ENCODE measurements around the gene EDC3. TPM values are rescaled to one million over a fixed set of nuclear protein-coding genes. Genes with fewer than 3 reads are reported as not detected.

The EDC3 gene
- total RNA-seq, 1 donor from 2014 or later, result 17.2 TPM

- peaks cover 97% of the 10 kb centered on the region for H3K36me3 ChIP-seq
- H3K27ac ChIP-seq (replicated peaks), result peak overlapping the region; percentile 3
- H3K27me3 ChIP-seq (ENCODE audit: low read depth), result no peaks in the 10 kb centered on the region
- no peak for TF ChIP-seq CTCF (IDR thresholded peaks at IDR 0.05; ENCODE audit: borderline replicate concordance)
- H3K4me3 ChIP-seq, result no peak overlapping the region
- no peaks in the 10 kb centered on the region for H3K9me3 ChIP-seq (replicated peaks)
- peaks cover 16% of the 10 kb centered on the region for H3K4me1 ChIP-seq
- intact Hi-C loops (cut with micrococcal nuclease), result no loop called here
- no peak for DNase-seq
These were observed 68.1 kb downstream of the EDC3 start for GRCh38 chr15:74627766-74628165.

- Histone ChIP-seq H3K4me1 (peaks cover 20% of the 10 kb centered on the region), H3K27me3 (ENCODE audit: low read depth) (no peaks in the 10 kb centered on the region), H3K4me3 (no peak overlapping the region), H3K27ac (replicated peaks) (no peak overlapping the region), H3K36me3 (peaks cover 97% of the 10 kb centered on the region), H3K9me3 (replicated peaks) (no peaks in the 10 kb centered on the region)
- intact Hi-C loops (cut with micrococcal nuclease), result no loop called here
- TF ChIP-seq CTCF (IDR thresholded peaks at IDR 0.05; ENCODE audit: borderline replicate concordance), result no peak
- no peak for DNase-seq
These were observed 68.8 kb downstream of the EDC3 start for GRCh38 chr15:74626752-74627692.

GRCh38 chr15:74626336-74626735, 69.5 kb downstream of the EDC3 start:
- intact Hi-C loops (cut with micrococcal nuclease), result no loop called here
- TF ChIP-seq CTCF (IDR thresholded peaks at IDR 0.05; ENCODE audit: borderline replicate concordance), result no peak
- Histone ChIP-seq H3K36me3 (peaks cover 100% of the 10 kb centered on the region), H3K27me3 (ENCODE audit: low read depth) (no peaks in the 10 kb centered on the region), H3K9me3 (replicated peaks) (no peaks in the 10 kb centered on the region), H3K27ac (replicated peaks) (no peak overlapping the region), H3K4me1 (peaks cover 26% of the 10 kb centered on the region), H3K4me3 (no peak overlapping the region)
- no peak for DNase-seq

- Histone ChIP-seq H3K27me3 (ENCODE audit: low read depth) (no peaks in the 10 kb centered on the region), H3K36me3 (peaks cover 100% of the 10 kb centered on the region), H3K4me1 (peaks cover 32% of the 10 kb centered on the region), H3K4me3 (no peak overlapping the region), H3K9me3 (replicated peaks) (no peaks in the 10 kb centered on the region), H3K27ac (replicated peaks) (no peak overlapping the region)
- no peak for DNase-seq
- TF ChIP-seq CTCF (IDR thresholded peaks at IDR 0.05; ENCODE audit: borderline replicate concordance), result no peak
- intact Hi-C loops (cut with micrococcal nuclease), result no loop called here
These were observed 70.1 kb downstream of the EDC3 start for GRCh38 chr15:74625693-74626092.

- Histone ChIP-seq H3K4me3 (no peak overlapping the region), H3K4me1 (peaks cover 48% of the 10 kb centered on the region), H3K36me3 (peaks cover 100% of the 10 kb centered on the region), H3K9me3 (replicated peaks) (no peaks in the 10 kb centered on the region), H3K27me3 (ENCODE audit: low read depth) (no peaks in the 10 kb centered on the region), H3K27ac (replicated peaks) (no peak overlapping the region)
- intact Hi-C loops (cut with micrococcal nuclease), result no loop called here
- no peak for TF ChIP-seq CTCF (IDR thresholded peaks at IDR 0.05; ENCODE audit: borderline replicate concordance)
- no peak for DNase-seq
These were observed 71.7 kb downstream of the EDC3 start for GRCh38 chr15:74624020-74624602.
